Adrenal gland (tissue), 12 donors: Measurements from ENCODE around the gene OR3A2. TPM values are rescaled to one million over a fixed set of nuclear protein-coding genes. Genes with fewer than 3 reads are reported as not detected.
"Not testable (repeated sequence)": the region's sequence is repeated elsewhere in the genome, so short reads cannot be mapped to it uniquely, and the experiment has no call there.

Experiments used
- DNase-seq, 7 donors: peaks; one replicate each; pipeline ENCODE4 v3.0.0-alpha.2; 2019 to 2020
- H3K27ac ChIP-seq, 5 donors: fragments of 200-600 bp; sonication (generic) in 4 of 5; 1 replicate in 3 of 5; 2 replicates in 2 of 5; pipeline versions ENCODE4 v1.5.1 to v1.8.0; 2016 to 2020; ENCODE audit warnings: mild to moderate bottlenecking in 1 of 5
- H3K27me3 ChIP-seq: fragments of 200-600 bp; 2 replicates; pipeline ENCODE4 v1.8.0; 2021
- H3K36me3 ChIP-seq, 2 donors: fragments of 200-600 bp; replicated peaks in 1 of 2; 1 replicate in 1 of 2; 2 replicates in 1 of 2; pipeline versions ENCODE4 v1.5.1 to v1.8.0; 2018 to 2022
- H3K4me1 ChIP-seq, 2 donors: fragments of 200-600 bp; replicated peaks in 1 of 2; 1 replicate in 1 of 2; 2 replicates in 1 of 2; pipeline versions ENCODE4 v1.5.1 to v1.8.0; 2018 to 2021
- H3K4me3 ChIP-seq, 4 donors: fragments of 200-600 bp; sonication (generic) in 3 of 4; one replicate each; pipeline ENCODE4 v1.5.1; 2016 to 2018
- H3K9me3 ChIP-seq, 3 donors: fragments of 200-600 bp; sonication (generic) in 1 of 3; replicated peaks in 1 of 3; 1 replicate in 2 of 3; 2 replicates in 1 of 3; pipeline versions ENCODE4 v1.5.1 to v1.8.0; 2016 to 2021
- CTCF ChIP-seq, 6 experiments: fragments of 450-650 bp in 4 of 6; fragments of 200-600 bp in 2 of 6; sonication (generic) in 1 of 6; IDR thresholded peaks; 1 replicate in 5 of 6; 2 replicates in 1 of 6; pipeline versions ENCODE4 v1.5.1 to v1.8.0; 2016 to 2021; ENCODE audit warnings: antibody characterized with exemption in 6 of 6, mild to moderate bottlenecking in 2 of 6, moderate library complexity in 1 of 6
- POLR2A ChIP-seq, 2 donors: fragments of 450-650 bp; IDR thresholded peaks; one replicate each; pipeline ENCODE4 v1.6.1; 2017; ENCODE audit warnings: antibody characterized with exemption in 2 of 2, mild to moderate bottlenecking in 2 of 2, moderate library complexity in 1 of 2
- WGBS, 4 donors: extraction: QIAGEN DNeasy Blood & Tissue Kit in 2 of 4; methylation state at CpG; one replicate each; pipeline versions ENCODE4 v1.1.5 to v1.1.7; 2013 to 2017; 5-methylcytosine and 5-hydroxymethylcytosine counted together
- intact Hi-C, 2 donors: fragments of 100-400 bp; cut with DNase I; formaldehyde crosslinking; loops; one replicate each; pipeline versions ENCODE4 v1.14.1 to v1.15.0; 2022 to 2023
- polyA plus RNA-seq, 3 donors: library from polyadenylated mRNA; stranded (reverse); fragments of 200-250 nt in 2 of 3; fragments of 350-450 nt in 1 of 3; fragmentation: Illumina TruSeq in 1 of 3; extraction: RNeasy Lipid Tissue Mini Kit (QIAGEN cat#74804) in 1 of 3; gene quantifications; one replicate each; pipeline ENCODE4 v1.2.3, GENCODE V29; 2013 to 2014
- total RNA-seq, 9 donors: library from RNA; depleted of rRNA in 4 of 9; stranded (reverse); fragments of >200 nt in 4 of 9; fragments of 120-200 nt in 1 of 9; fragmentation: NEBNext Ultra II Directional in 1 of 9; extraction: Animal tissue kit (Norgen Biotek cat#: 25700) in 1 of 9; gene quantifications; one replicate each; pipeline versions ENCODE4 v1.1.0 to v1.2.4, GENCODE V29; 2013 to 2023
- donor health status: healthy with polysubstance abuse.
- donor health status: Bipolar disorder and iron deficiency.
- donor health status: DM: yes; HTN: yes; CAD: no.
- donor health status: DM: no; HTN: no; CAD: no.
- donor health status: DM: no; HTN: no; CAD: no.
- donor health status: DM: yes; HTN: yes; CAD: no.

OR3A2 gene
- total and polyA plus RNA-seq, 12 donors: 0.07 to 2.6 (median 0.18) TPM; not detected in 5

GRCh38 chr17:3316836-3317235, 69.3 kb downstream of the OR3A2 start:
- WGBS, 4 donors: 55 to 77% (median 71%) methylated on average over 3 of the region's 3 CpGs

GRCh38 chr17:3308603-3309002, 77.5 kb downstream of the OR3A2 start:
- Histone ChIP-seq H3K9me3 (no peaks in the 10 kb centered on the region), H3K27ac (no peak overlapping the region), H3K4me1 (no peaks in the 10 kb centered on the region), H3K27me3 (no peaks in the 10 kb centered on the region), H3K4me3 (no peak overlapping the region), H3K36me3 (no peaks in the 10 kb centered on the region)
- intact Hi-C loops: no loop called here
- WGBS, 4 donors: 65 to 79% (median 72%) methylated on average over 4 of the region's 4 CpGs
- no peak for TF ChIP-seq CTCF (IDR thresholded peaks at IDR 0.05)
- TF ChIP-seq POLR2A (IDR thresholded peaks at IDR 0.05): no peak
- DNase-seq: no peak

More at GRCh38 chr17:3316836-3317235, 69.3 kb downstream of the OR3A2 start:
- no peaks in the 10 kb centered on the region for H3K4me1 ChIP-seq
- no peak for TF ChIP-seq CTCF (IDR thresholded peaks at IDR 0.05)
- no peak for TF ChIP-seq POLR2A (IDR thresholded peaks at IDR 0.05)
- H3K27me3 ChIP-seq: no peaks in the 10 kb centered on the region
- H3K27ac ChIP-seq: no peak overlapping the region
- H3K4me3 ChIP-seq: no peak overlapping the region
- no peaks in the 10 kb centered on the region for H3K9me3 ChIP-seq
- DNase-seq: no peak
- no peaks in the 10 kb centered on the region for H3K36me3 ChIP-seq
- intact Hi-C loops: no loop called here

GRCh38 chr17:3298260-3298659, 87.8 kb downstream of the OR3A2 start, which contains the start of gene OR3A1:
TSS of gene OR3A1 (minus strand) at chr17:3298360. CDS start at chr17:3292582, 5,778 bp downstream.
- 73 to 87% (median 81%) methylated on average over 6 of the region's 6 CpGs for WGBS, 4 donors
- no peaks in the 10 kb centered on the region for H3K36me3 ChIP-seq
- H3K4me3 ChIP-seq: no peak within 1 kb of the TSS
- intact Hi-C loops: no loop called here
- TF ChIP-seq CTCF (IDR thresholded peaks at IDR 0.05) (no peak), POLR2A (IDR thresholded peaks at IDR 0.05) (no peak)
- H3K27ac ChIP-seq: no peak within 1 kb of the TSS
- no peaks in the 10 kb centered on the region for H3K4me1 ChIP-seq
- H3K9me3 ChIP-seq: no peaks in the 10 kb centered on the region
- peaks cover 5% of the 10 kb centered on the region for H3K27me3 ChIP-seq
- no peak for DNase-seq

- no peak for DNase-seq
- H3K27me3 ChIP-seq: peaks cover 8% of the 10 kb centered on the region
- H3K4me3 ChIP-seq: no peak overlapping the region
- no peaks in the 10 kb centered on the region for H3K36me3 ChIP-seq
- H3K4me1 ChIP-seq: no peaks in the 10 kb centered on the region
- no peak overlapping the region for H3K27ac ChIP-seq
- H3K9me3 ChIP-seq: no peaks in the 10 kb centered on the region
- TF ChIP-seq CTCF (IDR thresholded peaks at IDR 0.05) (no peak), POLR2A (IDR thresholded peaks at IDR 0.05) (no peak)
- intact Hi-C loops: no loop called here
- WGBS, 4 donors: 59 to 67% (median 62%) methylated on average over 4 of the region's 4 CpGs
Measured at GRCh38 chr17:3295632-3296031, 90.5 kb downstream of the OR3A2 start.

- H3K27ac ChIP-seq, H3K4me3 ChIP-seq, H3K9me3 ChIP-seq, H3K27me3 ChIP-seq, DNase-seq, H3K4me1 ChIP-seq, intact Hi-C loops, H3K36me3 ChIP-seq: not testable (repeated sequence)
- WGBS, 4 donors: 60 to 76% (median 75%) methylated on average over 1 of the region's 1 CpG
Measured at GRCh38 chr17:3293548-3293947, 92.6 kb downstream of the OR3A2 start.
